Measurements from ENCODE around the gene NOS1AP. TPM values are rescaled to one million over a fixed set of nuclear protein-coding genes. Genes with fewer than 3 reads are reported as not detected.

NOS1AP gene
- polyA plus RNA-seq, 1 experiment, result 0.04 TPM

GRCh38 chr1:162113419-162113818 is 43.9 kb downstream of the NOS1AP start:
- TF ChIP-seq, protein P1, sequence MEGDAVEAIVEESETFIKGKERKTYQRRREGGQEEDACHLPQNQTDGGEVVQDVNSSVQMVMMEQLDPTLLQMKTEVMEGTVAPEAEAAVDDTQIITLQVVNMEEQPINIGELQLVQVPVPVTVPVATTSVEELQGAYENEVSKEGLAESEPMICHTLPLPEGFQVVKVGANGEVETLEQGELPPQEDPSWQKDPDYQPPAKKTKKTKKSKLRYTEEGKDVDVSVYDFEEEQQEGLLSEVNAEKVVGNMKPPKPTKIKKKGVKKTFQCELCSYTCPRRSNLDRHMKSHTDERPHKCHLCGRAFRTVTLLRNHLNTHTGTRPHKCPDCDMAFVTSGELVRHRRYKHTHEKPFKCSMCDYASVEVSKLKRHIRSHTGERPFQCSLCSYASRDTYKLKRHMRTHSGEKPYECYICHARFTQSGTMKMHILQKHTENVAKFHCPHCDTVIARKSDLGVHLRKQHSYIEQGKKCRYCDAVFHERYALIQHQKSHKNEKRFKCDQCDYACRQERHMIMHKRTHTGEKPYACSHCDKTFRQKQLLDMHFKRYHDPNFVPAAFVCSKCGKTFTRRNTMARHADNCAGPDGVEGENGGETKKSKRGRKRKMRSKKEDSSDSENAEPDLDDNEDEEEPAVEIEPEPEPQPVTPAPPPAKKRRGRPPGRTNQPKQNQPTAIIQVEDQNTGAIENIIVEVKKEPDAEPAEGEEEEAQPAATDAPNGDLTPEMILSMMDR (IDR thresholded peaks at IDR 0.05; ENCODE audit: low read depth, low read length), result no peak
- H3K27me3 ChIP-seq (ENCODE audit: control insufficient read depth, insufficient read depth, low read length), result peaks cover 33% of the 10 kb centered on the region
- POLR2A ChIA-PET, result no interaction called here
- H3K27ac ChIP-seq (ENCODE audit: low read depth, low read length), result no peak overlapping the region
- no peak for DNase-seq (ENCODE audit: low read depth, low spot score)
- H3K4me3 ChIP-seq (ENCODE audit: low read depth, low read length), result no peak overlapping the region
- CTCF ChIA-PET, result interaction anchor here (1.0 kb wide), 1 partner anchor 163 kb away, joined by 6 read pairs; no protein-coding TSS in a partner anchor
- no peaks in the 10 kb centered on the region for H3K9me3 ChIP-seq (ENCODE audit: control insufficient read depth, insufficient read depth, low read length)

DNA sequence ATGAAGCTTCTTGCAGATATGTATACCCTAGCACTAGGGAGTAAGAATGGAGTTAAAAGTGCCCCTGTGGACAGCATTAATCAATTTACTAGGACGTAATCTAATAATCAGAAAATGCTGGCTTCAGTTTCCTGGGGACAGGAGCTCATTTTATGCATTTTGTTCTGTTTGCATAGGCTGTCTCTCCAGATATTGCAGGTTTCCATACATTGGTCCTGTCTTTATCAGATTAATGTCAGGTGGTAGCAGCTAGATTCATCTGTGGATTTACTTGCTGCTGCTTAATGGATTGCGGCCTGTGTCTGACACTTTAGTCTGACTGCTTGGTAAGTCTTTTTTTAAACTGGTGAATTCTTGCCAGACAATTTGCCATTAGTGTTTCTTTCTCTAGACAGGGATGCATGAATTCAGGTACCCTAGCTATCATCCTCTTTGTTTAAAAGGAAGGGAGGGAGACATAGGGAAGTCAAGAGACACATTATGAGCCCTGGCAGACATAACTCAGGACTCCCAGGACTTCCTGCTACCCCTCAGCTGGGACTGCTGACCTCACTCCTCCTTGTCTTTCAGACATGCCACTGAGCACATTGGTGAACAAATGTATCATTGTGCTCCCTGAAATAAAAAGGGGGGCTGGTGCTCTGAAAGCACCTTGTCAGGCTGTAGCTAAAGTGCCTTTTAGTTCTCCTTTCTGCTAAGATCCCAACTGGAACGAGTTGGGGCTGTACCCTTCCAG is 47.7 kb downstream of the NOS1AP start:
- TF ChIP-seq, protein P1 (IDR thresholded peaks at IDR 0.05; ENCODE audit: low read depth, low read length), result no peak
- no peak for DNase-seq (ENCODE audit: low read depth, low spot score)
- ChIA-PET POLR2A (no interaction called here), CTCF (interaction anchor here (0.7 kb wide), 1 partner anchor 61 kb away, joined by 3 read pairs; no protein-coding TSS in a partner anchor)
- Histone ChIP-seq H3K27ac (ENCODE audit: low read depth, low read length) (no peak overlapping the region), H3K4me3 (ENCODE audit: low read depth, low read length) (no peak overlapping the region), H3K27me3 (ENCODE audit: control insufficient read depth, insufficient read depth, low read length) (peaks cover 29% of the 10 kb centered on the region), H3K9me3 (ENCODE audit: control insufficient read depth, insufficient read depth, low read length) (no peaks in the 10 kb centered on the region)

DNA sequence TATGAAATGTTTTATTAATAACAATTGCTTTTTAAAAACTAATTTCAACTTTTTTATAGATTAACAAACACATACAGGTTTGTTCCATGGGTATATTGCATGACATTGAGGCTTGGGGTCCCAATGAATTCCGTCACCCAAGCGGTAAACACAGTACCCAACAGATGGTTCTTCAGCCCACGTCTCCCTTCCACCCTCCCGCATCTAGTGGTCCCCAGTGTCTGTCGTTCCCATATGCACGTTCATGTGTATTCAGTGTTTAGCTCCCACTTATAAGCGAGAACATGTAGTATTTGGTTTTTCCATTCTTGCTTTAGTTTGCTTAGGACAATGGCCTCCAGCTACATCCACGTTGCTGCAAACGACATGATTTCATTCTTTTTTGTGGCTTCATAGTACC is 48.6 kb downstream of the NOS1AP start:
- Histone ChIP-seq H3K4me3 (ENCODE audit: low read depth, low read length) (no peak overlapping the region), H3K9me3 (ENCODE audit: control insufficient read depth, insufficient read depth, low read length) (no peaks in the 10 kb centered on the region), H3K27ac (ENCODE audit: low read depth, low read length) (no peak overlapping the region), H3K27me3 (ENCODE audit: control insufficient read depth, insufficient read depth, low read length) (peaks cover 26% of the 10 kb centered on the region)
- no peak for DNase-seq (ENCODE audit: low read depth, low spot score)
- TF ChIP-seq, protein P1 (IDR thresholded peaks at IDR 0.05; ENCODE audit: low read depth, low read length), result no peak
- CTCF ChIA-PET, result no interaction called here
- POLR2A ChIA-PET, result no interaction called here

GRCh38 chr1:162128693-162129356 is 59.3 kb downstream of the NOS1AP start:
- Histone ChIP-seq H3K9me3 (ENCODE audit: control insufficient read depth, insufficient read depth, low read length) (no peaks in the 10 kb centered on the region), H3K27me3 (ENCODE audit: control insufficient read depth, insufficient read depth, low read length) (no peaks in the 10 kb centered on the region), H3K4me3 (ENCODE audit: low read depth, low read length) (no peak overlapping the region), H3K27ac (ENCODE audit: low read depth, low read length) (no peak overlapping the region)
- TF ChIP-seq, protein P1 (IDR thresholded peaks at IDR 0.05; ENCODE audit: low read depth, low read length), result no peak
- DNase-seq (ENCODE audit: low read depth, low spot score), result no peak
- POLR2A ChIA-PET, result no interaction called here
- CTCF ChIA-PET, result interaction anchor here (0.5 kb wide), 1 partner anchor 263 kb away, joined by 3 read pairs; no protein-coding TSS in a partner anchor

DNA sequence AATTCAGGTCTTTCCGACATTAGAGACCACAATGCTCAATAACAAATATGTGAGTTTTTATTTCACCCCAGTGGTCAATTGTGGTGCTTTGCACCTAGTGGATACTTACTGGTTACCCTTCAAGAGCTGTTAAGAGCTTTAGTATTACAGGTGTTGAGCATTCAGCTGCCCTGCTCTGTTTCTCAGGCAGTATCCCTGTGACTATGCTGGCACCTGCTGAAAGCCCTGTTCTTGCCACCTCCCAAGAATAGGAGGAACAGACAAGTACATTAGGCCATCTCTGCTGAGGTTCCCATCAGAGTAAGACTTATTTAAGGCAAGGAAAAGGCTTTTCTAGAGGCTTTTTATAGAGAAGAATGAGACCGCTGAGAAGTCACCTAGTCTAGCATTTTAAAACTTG is 60.8 kb downstream of the NOS1AP start:
- no peak overlapping the region for H3K4me3 ChIP-seq (ENCODE audit: low read depth, low read length)
- no peak for DNase-seq (ENCODE audit: low read depth, low spot score)
- H3K27me3 ChIP-seq (ENCODE audit: control insufficient read depth, insufficient read depth, low read length), result no peaks in the 10 kb centered on the region
- H3K27ac ChIP-seq (ENCODE audit: low read depth, low read length), result no peak overlapping the region
- ChIA-PET POLR2A (no interaction called here), CTCF (no interaction called here)
- no peaks in the 10 kb centered on the region for H3K9me3 ChIP-seq (ENCODE audit: control insufficient read depth, insufficient read depth, low read length)
- TF ChIP-seq, protein P1 (IDR thresholded peaks at IDR 0.05; ENCODE audit: low read depth, low read length), result no peak
